HG02588 (cell line): ENCODE results near the gene RBFOX1.
"Not testable (repeated sequence)": the region's sequence is repeated elsewhere in the genome, so short reads cannot be mapped to it uniquely, and the experiment has no call there.

ENCODE experiments used
- ATAC-seq: cut with Tn5 transposase; IDR thresholded peaks from one replicate; pipeline ENCODE4 v1.9.1; 2021; ENCODE audit warnings: mild to moderate bottlenecking, moderate library complexity; ENCODE audit not compliant: unreplicated experiment

RBFOX1 gene

GRCh38 chr16:7452090-7452489 is 119.4 kb downstream of the RBFOX1 start:
- ATAC-seq = no peak

DNA sequence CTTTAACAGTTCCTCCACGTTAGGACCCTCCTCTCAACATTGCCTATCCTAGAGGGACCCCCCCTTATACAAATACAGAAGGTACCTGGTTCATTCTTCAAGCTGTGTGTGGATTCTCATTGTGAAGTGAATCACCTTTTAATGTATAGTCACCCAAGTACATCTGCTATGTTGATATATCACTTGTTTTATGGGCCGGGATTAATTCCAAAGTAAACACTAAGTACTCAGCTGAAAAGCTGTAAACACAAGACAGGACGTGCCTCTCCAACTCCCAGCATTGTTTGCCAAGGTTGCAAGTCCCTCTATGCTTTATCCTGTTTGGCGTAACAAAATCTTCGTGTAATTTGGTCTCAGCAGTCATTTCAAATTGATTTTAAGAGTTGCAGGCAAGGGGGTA is 123.6 kb downstream of the RBFOX1 start:
- no peak for ATAC-seq

DNA sequence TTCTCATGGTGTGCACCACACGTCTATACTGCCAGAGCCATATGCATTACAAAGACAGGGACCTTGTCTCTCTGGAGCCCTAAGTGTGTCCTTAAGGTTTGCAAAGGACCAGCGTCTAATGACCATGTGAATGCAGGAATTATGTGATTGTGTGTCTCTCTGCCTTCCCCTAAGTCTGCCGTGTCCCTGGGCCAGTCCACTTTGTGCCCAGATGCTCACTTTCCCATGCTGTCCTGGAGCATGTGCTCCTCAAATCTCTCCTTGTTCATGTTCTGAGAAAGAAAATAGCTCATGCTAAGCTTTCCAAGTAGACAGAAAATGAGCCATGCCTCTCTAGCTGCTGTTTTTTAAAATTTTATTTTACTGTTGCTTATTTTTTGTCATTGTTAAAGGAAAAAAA is 125.5 kb downstream of the RBFOX1 start:
- no peak for ATAC-seq

DNA sequence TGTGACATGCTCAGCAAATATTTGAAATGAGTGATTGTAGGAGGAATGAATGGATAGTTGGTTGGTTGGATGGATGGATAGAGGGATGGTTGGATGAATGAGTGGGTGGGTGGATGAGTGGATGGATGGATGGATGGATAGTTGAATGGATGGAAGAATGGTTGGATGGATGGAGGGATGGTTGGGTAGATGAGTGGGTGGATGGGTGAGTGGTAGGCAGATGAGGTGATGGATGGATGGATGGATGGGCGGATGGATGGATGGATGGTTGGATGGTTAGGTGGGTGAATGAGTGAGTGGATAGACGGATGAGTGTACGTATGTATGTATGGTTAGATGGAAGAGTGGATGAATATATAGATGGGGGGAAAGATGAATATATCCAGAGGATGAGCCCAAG is 137.7 kb downstream of the RBFOX1 start:
- no peak for ATAC-seq

GRCh38 chr16:7471268-7471667 is 138.6 kb downstream of the RBFOX1 start:
- no peak for ATAC-seq

GRCh38 chr16:7482032-7482431 is 149.4 kb downstream of the RBFOX1 start:
- no peak for ATAC-seq

- ATAC-seq = no peak
These were observed 150.1 kb downstream of the RBFOX1 start for GRCh38 chr16:7482596-7483290.

GRCh38 chr16:7487574-7488323 is 155.1 kb downstream of the RBFOX1 start:
- no peak for ATAC-seq

GRCh38 chr16:7492122-7492521 is 159.5 kb downstream of the RBFOX1 start:
- ATAC-seq = no peak

DNA sequence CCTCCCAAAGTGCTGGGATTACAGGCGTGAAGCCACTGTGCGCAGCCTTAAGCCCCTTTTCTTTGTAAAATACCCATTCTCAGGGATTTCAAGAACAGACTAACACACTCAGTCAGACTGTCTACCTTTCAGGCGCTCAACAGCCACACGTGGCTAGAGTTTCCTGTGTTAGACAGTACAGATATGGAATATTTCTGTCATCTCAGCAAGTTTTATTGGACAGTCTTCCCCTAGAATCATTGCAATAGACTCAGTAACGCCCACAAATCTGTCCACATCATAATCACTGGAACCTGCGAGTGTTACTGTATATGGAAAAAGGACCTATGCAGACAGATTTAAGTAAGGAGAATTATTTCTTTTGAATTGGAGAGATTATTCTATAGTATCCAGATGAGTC is 160.5 kb downstream of the RBFOX1 start:
- ATAC-seq = no peak

DNA sequence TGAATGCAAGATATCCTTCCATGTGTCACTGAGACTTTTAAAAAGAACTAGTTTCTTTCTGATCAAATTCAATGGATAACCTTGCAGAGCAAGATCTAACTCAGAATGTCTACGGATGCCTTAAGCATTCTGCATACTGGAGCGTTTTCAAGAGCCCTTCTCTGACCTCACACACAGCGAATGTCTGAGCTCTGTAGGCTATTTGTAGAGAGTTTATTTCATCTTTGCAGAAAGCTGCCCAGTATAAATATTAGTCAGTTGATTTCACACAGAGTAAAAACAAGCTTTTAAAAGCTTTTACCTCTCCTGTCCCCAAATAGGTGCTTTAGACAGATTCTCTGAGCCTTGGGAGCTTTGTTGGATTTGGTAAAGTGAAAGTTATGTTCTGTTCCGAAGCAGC is 165.0 kb downstream of the RBFOX1 start:
- no peak for ATAC-seq

DNA sequence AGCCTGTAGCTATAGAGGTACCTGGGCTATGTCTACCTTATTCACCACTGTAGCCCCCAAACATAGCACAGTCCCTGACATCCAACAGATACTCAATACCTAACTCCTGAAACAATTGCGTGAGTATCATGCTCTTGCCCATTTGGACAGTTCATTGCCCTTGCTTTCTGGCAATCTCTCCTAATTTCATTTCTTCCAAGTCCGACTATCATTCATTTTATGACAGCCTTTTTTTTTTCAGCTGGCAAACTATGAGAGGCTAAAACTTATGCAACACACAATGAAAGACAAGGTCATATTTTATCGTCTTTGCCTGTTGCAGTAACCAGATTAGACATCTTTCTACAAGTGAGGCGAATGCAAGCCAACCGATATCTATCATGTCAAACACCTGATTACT is 169.2 kb downstream of the RBFOX1 start:
- ATAC-seq = no peak

DNA sequence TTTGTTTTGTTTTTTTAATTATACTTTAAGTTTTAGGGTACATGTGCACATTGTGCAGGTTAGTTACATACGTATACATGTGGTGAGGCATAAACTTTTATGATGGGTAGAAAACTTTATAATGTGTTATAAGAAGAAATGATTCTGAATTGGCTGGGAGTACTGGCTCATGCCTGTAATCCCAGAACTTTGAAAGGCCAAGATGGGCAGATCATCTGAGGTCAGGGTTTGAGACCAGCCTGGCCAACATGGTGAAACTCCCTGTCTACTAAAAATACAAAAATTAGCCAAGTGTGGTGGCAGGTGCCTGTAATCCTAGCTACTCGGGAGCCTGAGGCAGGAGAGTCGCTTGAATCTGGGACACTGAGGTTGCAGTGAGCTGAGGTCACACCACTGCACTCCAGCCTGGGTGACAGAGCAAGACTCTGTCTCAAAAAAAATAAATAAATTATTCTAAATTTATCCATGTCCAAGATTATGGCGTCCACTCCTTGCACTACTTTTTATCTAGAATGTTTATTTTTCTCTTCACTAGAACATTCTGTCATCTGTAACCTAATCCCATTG is 170.0 kb downstream of the RBFOX1 start:
- not testable (repeated sequence) for ATAC-seq

- no peak for ATAC-seq
These were observed 171.0 kb downstream of the RBFOX1 start for GRCh38 chr16:7503666-7504065.

DNA sequence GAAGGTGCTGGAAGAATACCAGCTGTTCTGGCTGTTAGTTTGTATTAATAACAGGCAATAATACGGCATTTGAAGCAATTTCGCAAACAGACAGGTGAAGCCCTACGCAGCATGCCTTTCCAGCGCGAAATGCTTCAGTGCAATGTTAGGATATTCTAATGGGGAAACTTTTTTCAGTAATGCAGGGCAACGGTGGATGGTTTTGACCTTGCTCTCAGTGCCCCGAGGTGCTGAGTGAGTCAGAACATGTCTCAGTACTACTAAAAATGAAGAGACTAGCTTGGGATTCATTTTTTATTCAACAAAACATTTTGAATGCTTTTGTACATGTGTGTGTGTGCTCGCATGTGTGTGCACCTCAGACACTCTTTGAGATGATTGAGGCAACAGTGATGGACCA is 172.2 kb downstream of the RBFOX1 start:
- no peak for ATAC-seq

DNA sequence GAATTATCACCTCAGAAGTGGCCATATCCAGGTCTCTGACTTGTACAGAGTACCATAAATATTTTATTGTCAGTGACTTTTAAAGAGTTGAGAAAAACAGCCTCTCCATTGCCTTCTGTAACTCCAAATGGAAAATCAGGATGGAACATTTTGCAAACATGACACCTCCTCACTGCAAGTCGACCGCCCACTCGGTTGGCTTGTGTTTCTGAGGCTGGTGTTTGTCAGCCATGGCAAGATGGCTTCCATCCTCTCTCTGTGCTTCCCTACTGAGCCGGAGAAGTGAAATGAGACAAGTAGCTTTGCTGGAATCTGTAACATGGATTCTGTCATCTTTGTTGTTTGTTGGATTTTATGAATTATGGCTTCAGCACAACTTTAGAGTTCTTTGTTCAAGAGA is 172.8 kb downstream of the RBFOX1 start:
- no peak for ATAC-seq

- ATAC-seq = no peak
These were observed 173.7 kb downstream of the RBFOX1 start for GRCh38 chr16:7506363-7506762.

GRCh38 chr16:7508656-7509055 is 176.0 kb downstream of the RBFOX1 start:
- no peak for ATAC-seq

DNA sequence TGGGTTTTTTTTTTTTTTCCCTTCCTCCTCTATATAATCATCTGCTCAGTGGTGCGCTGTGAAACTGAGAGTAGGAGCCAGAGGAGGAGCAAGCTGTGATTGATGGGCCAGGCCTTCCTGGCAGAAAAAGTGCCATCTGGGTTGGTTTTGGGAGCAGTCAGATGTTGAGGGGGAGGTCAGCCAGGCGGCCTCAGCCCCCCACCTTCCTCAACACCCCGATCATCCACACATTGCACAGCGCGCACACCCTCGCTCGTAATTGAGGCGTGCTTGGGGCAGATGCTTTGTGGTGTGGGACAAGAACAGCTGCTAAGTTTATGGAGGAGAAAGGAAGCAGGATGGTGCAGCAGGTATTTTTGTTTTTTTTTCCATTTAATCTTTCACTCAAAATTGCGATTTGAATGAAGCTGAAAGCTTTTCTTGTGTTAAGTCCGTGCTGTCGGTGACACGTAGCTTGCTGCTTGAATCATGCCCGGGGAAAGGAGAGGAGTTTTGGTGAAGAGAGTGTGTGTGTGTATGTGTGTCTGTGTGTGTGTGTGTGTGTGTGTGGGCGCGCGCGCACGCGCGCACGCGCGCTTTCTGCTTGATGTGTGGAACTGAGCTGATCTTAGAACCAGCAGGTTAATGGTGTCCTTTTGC is 177.4 kb downstream of the RBFOX1 start:
- ATAC-seq = no peak

DNA sequence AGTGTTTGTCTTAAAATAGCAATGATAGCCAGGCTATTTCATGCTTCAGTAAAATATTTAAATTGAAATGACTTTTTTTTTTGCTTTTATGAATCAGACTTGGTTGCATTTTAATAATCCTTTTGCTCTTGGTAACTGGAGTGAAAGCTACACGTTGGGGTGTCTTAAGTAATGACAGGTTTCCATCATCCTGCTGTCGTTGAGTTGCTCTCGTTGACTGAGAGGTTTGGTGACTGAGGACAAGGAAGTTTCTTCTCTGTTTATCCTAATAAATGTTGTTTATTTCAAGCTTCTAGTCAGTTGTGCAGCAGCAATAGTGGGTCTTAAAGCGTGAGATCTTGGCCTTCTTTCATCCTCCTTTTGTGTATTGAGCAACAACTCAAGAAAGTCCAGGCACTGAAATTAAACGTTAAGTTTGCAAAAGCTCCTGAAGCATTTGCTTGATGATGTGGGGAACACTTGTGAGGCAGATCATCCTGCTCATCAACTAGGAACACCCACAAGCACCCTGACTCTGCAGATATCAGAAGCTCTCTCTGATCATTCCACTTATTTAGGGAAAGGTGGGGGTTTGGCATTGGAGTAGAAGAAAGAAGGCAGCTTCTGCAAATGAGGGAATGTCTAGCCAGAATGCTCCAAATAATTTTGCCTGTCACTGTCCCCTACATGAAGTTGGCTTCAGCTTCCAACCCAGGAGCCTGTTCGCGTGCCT is 179.1 kb downstream of the RBFOX1 start:
- no peak for ATAC-seq

DNA sequence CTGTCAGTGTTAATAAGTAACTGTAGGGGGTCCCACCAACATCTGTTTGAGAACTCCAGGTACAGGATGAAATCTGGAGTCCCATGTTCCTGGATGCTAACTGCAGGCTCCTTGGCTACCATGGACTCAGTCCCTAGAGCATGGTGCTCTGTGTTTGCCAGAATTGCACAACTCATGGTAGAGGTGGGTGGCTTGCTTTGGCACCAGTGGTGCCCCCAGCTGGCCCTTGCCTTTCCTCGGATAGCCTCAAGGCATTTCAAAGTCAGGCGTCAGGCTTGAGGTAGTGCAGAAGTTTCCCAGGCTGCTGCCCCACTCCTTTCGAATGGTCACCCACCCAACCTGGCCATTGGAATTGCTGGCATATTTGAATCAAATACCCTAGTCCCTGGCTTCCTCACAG is 179.9 kb downstream of the RBFOX1 start:
- ATAC-seq = no peak
